Central memory CD8-positive, alpha-beta T cell (primary cell): ENCODE results near the gene TNS2.
A peak's percentile ranks its signal among the peaks of the same experiment; 100 is the strongest.

ENCODE experiments used
- ATAC-seq: fragments of 150-1000 bp; cut with Tn5 transposase; replicated peaks from 2 replicates; pipeline ENCODE4 v1.10.0; 2022; ENCODE audit warnings: mild to moderate bottlenecking, moderate FRiP score, moderate number of reproducible peaks; ENCODE audit not compliant: poor library complexity, severe bottlenecking; ENCODE audit errors: extremely low read depth
- DNase-seq, 2 donors: peaks; one replicate each; pipeline ENCODE4 v3.0.0; 2021; ENCODE audit warnings: low spot score in 2 of 2
- H3K27ac Mint-ChIP-seq: one replicate; pipeline ENCODE4 v1.8.0; 2022; ENCODE audit warnings: low read depth, mild to moderate bottlenecking, moderate library complexity, mixed read lengths
- H3K27me3 Mint-ChIP-seq: one replicate; pipeline ENCODE4 v1.8.0; 2022; ENCODE audit warnings: mixed read lengths
- H3K36me3 Mint-ChIP-seq: one replicate; pipeline ENCODE4 v1.8.0; 2022; ENCODE audit warnings: mild to moderate bottlenecking, moderate library complexity, mixed read lengths; ENCODE audit not compliant: insufficient read depth
- H3K4me1 Mint-ChIP-seq: one replicate; pipeline ENCODE4 v1.8.0; 2022; ENCODE audit warnings: mixed read lengths
- H3K4me3 Mint-ChIP-seq: one replicate; pipeline ENCODE4 v1.8.0; 2022; ENCODE audit warnings: mild to moderate bottlenecking, moderate library complexity, mixed read lengths
- H3K9me3 Mint-ChIP-seq: one replicate; pipeline ENCODE4 v1.8.0; 2022; ENCODE audit warnings: mixed read lengths

The TNS2 gene

GRCh38 chr12:53055471-53056266, 5.8 kb downstream of the TNS2 start:
- DNase-seq (no peak), ATAC-seq (no peak)
- H3K36me3 Mint-ChIP-seq = peaks cover 11% of the 10 kb centered on the region
- H3K27me3 Mint-ChIP-seq = no peaks in the 10 kb centered on the region
- H3K9me3 Mint-ChIP-seq = no peaks in the 10 kb centered on the region
- peaks cover 17% of the 10 kb centered on the region for H3K4me1 Mint-ChIP-seq
- H3K4me3 Mint-ChIP-seq = peak overlapping the region; percentile 54
- peak overlapping the region; percentile 92 for H3K27ac Mint-ChIP-seq

GRCh38 chr12:53056296-53056695, 6.4 kb downstream of the TNS2 start:
- DNase-seq (no peak), ATAC-seq (no peak)
- no peaks in the 10 kb centered on the region for H3K9me3 Mint-ChIP-seq
- H3K4me3 Mint-ChIP-seq = no peak overlapping the region
- H3K36me3 Mint-ChIP-seq = peaks cover 11% of the 10 kb centered on the region
- H3K27me3 Mint-ChIP-seq = no peaks in the 10 kb centered on the region
- H3K4me1 Mint-ChIP-seq = peaks cover 17% of the 10 kb centered on the region
- H3K27ac Mint-ChIP-seq = no peak overlapping the region

DNA sequence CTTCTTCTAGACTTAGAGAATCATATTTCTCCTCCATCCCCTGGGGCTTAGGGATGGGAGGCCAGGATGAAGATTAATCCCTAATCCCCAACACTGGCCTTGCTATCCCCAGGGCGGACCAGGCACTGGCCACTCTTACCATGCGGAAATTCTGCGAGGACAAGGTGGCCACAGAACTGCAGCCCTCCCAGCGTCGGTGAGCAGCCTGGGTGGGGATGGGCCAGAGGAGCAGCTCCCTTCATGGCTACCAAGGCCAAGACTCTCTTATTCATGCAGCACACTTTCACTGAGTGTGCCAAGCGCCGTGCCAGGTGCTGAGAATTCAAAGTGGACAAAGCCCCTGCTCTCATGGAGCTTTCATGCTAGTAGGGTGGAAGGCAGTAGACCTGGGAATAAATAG, 7.0 kb downstream of the TNS2 start:
- H3K36me3 Mint-ChIP-seq = peaks cover 10% of the 10 kb centered on the region
- no peaks in the 10 kb centered on the region for H3K9me3 Mint-ChIP-seq
- H3K4me1 Mint-ChIP-seq = peaks cover 17% of the 10 kb centered on the region
- no peak for DNase-seq
- no peak for ATAC-seq
- no peaks in the 10 kb centered on the region for H3K27me3 Mint-ChIP-seq
- no peak overlapping the region for H3K4me3 Mint-ChIP-seq
- no peak overlapping the region for H3K27ac Mint-ChIP-seq

DNA sequence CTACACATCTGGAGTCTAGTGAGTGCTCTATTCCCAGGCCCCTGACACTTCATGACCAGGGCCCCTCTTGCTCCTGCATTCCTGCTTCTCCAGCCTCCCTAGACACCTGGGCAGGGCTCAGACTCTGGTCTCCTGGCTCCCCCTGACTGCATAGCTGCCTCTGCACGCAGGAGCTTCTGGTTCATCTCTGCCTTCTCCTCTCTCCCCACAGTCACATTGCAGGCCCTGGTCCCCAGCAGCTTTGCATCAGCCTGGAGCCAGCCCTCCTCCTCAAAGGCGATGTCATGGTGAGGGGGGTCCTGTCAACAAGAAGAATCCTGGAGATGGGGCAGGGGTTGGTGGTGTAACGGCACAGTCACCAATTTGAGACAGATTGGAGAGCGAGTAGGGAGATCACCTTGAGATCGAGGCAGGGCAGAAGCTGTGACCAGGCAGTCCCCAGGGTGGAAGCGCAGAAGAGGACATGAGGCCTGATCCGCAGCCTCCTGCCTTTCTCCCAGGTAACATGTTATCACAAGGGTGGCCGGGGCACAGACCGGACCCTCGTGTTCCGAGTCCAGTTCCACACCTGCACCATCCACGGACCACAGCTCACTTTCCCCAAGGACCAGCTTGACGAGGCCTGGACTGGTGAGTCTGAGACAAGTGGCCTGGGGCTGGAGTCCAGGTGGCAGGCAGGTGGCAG, 8.1 kb downstream of the TNS2 start:
- Mint-ChIP-seq H3K4me1 (peaks cover 17% of the 10 kb centered on the region), H3K4me3 (no peak overlapping the region), H3K36me3 (peaks cover 9% of the 10 kb centered on the region), H3K27me3 (no peaks in the 10 kb centered on the region), H3K9me3 (no peaks in the 10 kb centered on the region), H3K27ac (no peak overlapping the region)
- no peak for DNase-seq
- no peak for ATAC-seq

- Mint-ChIP-seq H3K4me3 (no peak overlapping the region), H3K27ac (no peak overlapping the region), H3K27me3 (no peaks in the 10 kb centered on the region), H3K36me3 (peaks cover 9% of the 10 kb centered on the region), H3K4me1 (peaks cover 11% of the 10 kb centered on the region), H3K9me3 (no peaks in the 10 kb centered on the region)
- ATAC-seq (no peak), DNase-seq (no peak)
Observed at GRCh38 chr12:53058674-53059433, 9.0 kb downstream of the TNS2 start.

DNA sequence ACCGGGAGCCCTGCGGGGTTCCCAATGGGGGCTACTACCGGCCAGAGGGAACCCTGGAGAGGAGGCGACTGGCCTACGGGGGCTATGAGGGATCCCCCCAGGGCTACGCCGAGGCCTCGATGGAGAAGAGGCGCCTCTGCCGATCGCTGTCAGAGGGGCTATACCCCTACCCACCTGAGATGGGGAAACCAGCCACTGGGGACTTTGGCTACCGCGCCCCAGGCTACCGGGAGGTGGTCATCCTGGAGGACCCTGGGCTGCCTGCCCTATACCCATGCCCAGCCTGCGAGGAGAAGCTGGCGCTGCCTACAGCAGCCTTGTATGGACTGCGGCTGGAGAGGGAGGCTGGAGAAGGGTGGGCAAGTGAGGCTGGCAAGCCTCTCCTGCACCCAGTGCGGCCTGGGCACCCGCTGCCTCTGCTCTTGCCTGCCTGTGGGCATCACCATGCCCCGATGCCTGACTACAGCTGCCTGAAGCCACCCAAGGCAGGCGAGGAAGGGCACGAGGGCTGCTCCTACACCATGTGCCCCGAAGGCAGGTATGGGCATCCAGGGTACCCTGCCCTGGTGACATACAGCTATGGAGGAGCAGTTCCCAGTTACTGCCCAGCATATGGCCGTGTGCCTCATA, 9.7 kb downstream of the TNS2 start:
- H3K36me3 Mint-ChIP-seq = peaks cover 7% of the 10 kb centered on the region
- H3K27me3 Mint-ChIP-seq = no peaks in the 10 kb centered on the region
- no peak for ATAC-seq
- H3K4me1 Mint-ChIP-seq = peaks cover 5% of the 10 kb centered on the region
- no peak for DNase-seq
- no peak overlapping the region for H3K4me3 Mint-ChIP-seq
- no peaks in the 10 kb centered on the region for H3K9me3 Mint-ChIP-seq
- H3K27ac Mint-ChIP-seq = no peak overlapping the region

- Mint-ChIP-seq H3K9me3 (no peaks in the 10 kb centered on the region), H3K27ac (no peak overlapping the region), H3K36me3 (peaks cover 11% of the 10 kb centered on the region), H3K27me3 (no peaks in the 10 kb centered on the region), H3K4me3 (no peak overlapping the region), H3K4me1 (peaks cover 10% of the 10 kb centered on the region)
- ATAC-seq (no peak), DNase-seq (no peak)
Observed at GRCh38 chr12:53060064-53060720, 10.3 kb downstream of the TNS2 start.

DNA sequence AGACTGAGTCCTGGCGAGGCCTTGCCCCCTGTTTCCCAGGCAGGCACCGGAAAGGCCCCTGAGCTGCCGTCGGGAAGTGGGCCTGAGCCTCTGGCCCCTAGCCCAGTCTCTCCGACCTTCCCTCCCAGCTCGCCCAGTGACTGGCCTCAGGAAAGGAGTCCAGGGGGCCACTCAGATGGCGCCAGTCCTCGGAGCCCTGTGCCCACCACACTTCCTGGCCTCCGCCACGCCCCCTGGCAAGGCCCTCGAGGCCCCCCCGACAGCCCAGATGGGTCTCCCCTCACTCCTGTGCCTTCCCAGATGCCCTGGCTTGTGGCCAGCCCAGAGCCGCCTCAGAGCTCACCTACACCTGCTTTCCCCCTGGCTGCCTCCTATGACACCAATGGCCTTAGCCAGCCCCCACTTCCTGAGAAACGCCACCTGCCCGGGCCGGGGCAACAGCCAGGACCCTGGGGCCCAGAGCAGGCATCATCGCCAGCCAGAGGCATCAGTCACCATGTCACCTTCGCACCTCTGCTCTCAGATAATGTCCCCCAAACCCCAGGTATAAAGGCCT, 10.9 kb downstream of the TNS2 start:
- H3K4me1 Mint-ChIP-seq = peaks cover 10% of the 10 kb centered on the region
- no peaks in the 10 kb centered on the region for H3K27me3 Mint-ChIP-seq
- H3K9me3 Mint-ChIP-seq = no peaks in the 10 kb centered on the region
- peaks cover 11% of the 10 kb centered on the region for H3K36me3 Mint-ChIP-seq
- ATAC-seq (no peak), DNase-seq (no peak)
- H3K27ac Mint-ChIP-seq = peak overlapping the region; percentile 22
- no peak overlapping the region for H3K4me3 Mint-ChIP-seq

GRCh38 chr12:53061404-53062010, 11.6 kb downstream of the TNS2 start:
- H3K27ac Mint-ChIP-seq = peak overlapping the region; percentile 22
- no peaks in the 10 kb centered on the region for H3K9me3 Mint-ChIP-seq
- H3K27me3 Mint-ChIP-seq = no peaks in the 10 kb centered on the region
- peaks cover 17% of the 10 kb centered on the region for H3K4me1 Mint-ChIP-seq
- ATAC-seq = no peak
- H3K4me3 Mint-ChIP-seq = no peak overlapping the region
- peaks cover 11% of the 10 kb centered on the region for H3K36me3 Mint-ChIP-seq
- DNase-seq = no peak

DNA sequence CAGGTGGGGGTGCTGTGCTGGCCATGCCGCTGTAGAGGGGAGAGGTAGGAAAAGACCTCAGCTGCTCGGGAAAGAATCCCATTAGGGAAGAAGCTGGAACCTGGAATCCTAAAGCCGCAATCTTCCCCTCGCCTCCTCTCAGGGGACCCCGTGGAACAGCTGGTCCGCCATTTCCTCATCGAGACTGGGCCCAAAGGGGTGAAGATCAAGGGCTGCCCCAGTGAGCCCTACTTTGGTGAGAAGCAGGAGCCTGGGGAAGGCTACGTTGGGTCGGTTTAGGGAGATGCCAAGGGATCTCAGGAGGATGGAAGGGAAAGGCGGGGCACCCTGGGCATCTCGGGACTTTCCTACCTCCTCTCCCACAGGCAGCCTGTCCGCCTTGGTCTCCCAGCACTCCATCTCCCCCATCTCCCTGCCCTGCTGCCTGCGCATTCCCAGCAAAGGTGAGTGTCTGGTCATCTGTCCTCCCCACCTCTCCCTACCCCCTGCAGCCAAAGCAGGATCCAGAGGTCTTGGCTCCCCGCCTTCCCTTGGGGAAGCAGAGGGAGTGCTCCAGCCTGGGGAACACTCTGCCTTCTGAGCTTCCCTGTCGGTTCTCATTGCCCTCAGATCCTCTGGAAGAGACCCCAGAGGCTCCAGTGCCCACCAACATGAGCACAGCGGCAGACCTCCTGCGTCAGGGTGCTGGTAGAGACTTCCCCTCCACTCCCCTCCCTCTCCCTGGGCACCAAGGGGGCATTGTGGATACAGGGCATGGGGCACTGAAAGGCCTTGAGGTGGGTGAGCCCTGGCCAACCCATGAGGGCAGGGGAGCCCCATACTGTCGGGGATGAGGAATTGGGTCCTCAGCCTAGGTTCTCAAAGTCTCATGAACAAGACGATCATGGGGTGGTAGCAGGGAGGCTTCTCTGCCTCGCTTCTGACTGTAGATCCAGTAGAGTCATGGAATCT, 12.4 kb downstream of the TNS2 start:
- DNase-seq (no peak), ATAC-seq (no peak)
- Mint-ChIP-seq H3K27ac (no peak overlapping the region), H3K9me3 (no peaks in the 10 kb centered on the region), H3K4me3 (no peak overlapping the region), H3K27me3 (no peaks in the 10 kb centered on the region), H3K36me3 (peaks cover 14% of the 10 kb centered on the region), H3K4me1 (peaks cover 17% of the 10 kb centered on the region)
